Panc1 (cell line): ENCODE data around the gene NFATC3.

ENCODE experiments used
- CTCF ChIP-seq: fragments of 450-650 bp; IDR thresholded peaks from 2 replicates; pipeline ENCODE4 v1.5.1; 2017; ENCODE audit warnings: mild to moderate bottlenecking
- POLR2AphosphoS5 ChIP-seq: IDR thresholded peaks from 2 replicates; pipeline ENCODE4 v1.6.1; 2012; ENCODE audit warnings: mild to moderate bottlenecking, low read depth, low read length, moderate library complexity
- SIN3A ChIP-seq: IDR thresholded peaks from 2 replicates; pipeline ENCODE4 v1.6.1; 2012; ENCODE audit warnings: low read depth, mild to moderate bottlenecking, low read length, moderate library complexity, borderline replicate concordance; ENCODE audit not compliant: insufficient read depth

GRCh38 chr16:68072038-68072695, 13.0 kb upstream of the NFATC3 start:
- no peak for TF ChIP-seq CTCF
- no peak for TF ChIP-seq POLR2AphosphoS5
- TF ChIP-seq SIN3A: no peak
